ENCODE data around the gene MARCHF11.

DNA sequence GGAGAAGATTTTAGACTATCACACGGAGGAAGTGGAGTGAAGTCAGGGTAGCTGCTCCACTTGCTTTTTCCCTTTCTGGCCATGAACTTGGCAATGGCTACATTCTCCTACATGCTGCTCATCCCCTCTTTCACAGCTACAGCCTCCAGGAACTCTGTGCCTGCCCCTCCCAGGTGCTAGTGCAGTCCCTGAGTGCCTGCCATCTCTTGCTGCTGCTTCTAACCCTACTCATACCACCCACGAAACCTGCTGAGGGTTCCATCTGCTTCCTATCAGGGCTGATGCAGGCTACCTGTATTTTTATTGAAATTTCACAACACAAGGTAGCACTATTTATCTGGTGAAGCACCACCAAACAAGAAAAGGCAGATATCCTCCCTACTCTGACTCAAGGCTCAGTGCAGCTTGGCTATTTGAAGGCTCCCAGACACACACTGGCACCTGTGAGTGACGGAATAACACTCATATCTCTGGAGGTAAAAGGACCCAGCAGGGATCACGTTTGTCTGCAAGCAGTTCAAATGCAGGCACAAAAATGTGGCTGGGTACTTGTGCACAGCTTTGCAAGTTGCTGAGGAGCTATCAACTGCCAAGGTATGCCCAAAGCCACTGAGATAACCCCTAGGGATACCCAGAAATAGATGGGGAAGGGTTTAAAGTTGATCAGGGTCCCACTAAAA lies 51.6 kb downstream of the MARCHF11 start:
- TF ChIP-seq, protein P1, sequence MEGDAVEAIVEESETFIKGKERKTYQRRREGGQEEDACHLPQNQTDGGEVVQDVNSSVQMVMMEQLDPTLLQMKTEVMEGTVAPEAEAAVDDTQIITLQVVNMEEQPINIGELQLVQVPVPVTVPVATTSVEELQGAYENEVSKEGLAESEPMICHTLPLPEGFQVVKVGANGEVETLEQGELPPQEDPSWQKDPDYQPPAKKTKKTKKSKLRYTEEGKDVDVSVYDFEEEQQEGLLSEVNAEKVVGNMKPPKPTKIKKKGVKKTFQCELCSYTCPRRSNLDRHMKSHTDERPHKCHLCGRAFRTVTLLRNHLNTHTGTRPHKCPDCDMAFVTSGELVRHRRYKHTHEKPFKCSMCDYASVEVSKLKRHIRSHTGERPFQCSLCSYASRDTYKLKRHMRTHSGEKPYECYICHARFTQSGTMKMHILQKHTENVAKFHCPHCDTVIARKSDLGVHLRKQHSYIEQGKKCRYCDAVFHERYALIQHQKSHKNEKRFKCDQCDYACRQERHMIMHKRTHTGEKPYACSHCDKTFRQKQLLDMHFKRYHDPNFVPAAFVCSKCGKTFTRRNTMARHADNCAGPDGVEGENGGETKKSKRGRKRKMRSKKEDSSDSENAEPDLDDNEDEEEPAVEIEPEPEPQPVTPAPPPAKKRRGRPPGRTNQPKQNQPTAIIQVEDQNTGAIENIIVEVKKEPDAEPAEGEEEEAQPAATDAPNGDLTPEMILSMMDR (IDR thresholded peaks at IDR 0.05; ENCODE audit: borderline replicate concordance, extremely low read depth, low read length, poor library complexity, severe bottlenecking) = no peak
- TF ChIP-seq EZH2 (IDR thresholded peaks at IDR 0.05; ENCODE audit: borderline replicate concordance, low read depth, low read length, severe bottlenecking) = no peak
